Osteocyte (in vitro differentiated cells): ENCODE results near the gene KCNT1. TPM values are rescaled to one million over a fixed set of nuclear protein-coding genes. Genes with fewer than 3 reads are reported as not detected.

Experiments
- DNase-seq: peaks from one replicate; pipeline ENCODE4 v3.0.0; 2021; ENCODE audit warnings: mixed read lengths; ENCODE audit not compliant: unreplicated experiment; ENCODE audit errors: extremely low spot score
- H3K27ac Mint-ChIP-seq: one replicate; pipeline ENCODE4 v1.8.0; 2021; ENCODE audit warnings: mild to moderate bottlenecking, mixed read lengths; ENCODE audit not compliant: unreplicated experiment
- H3K27me3 Mint-ChIP-seq: one replicate; pipeline ENCODE4 v1.8.0; 2021; ENCODE audit warnings: mixed read lengths; ENCODE audit not compliant: unreplicated experiment
- H3K36me3 Mint-ChIP-seq: one replicate; pipeline ENCODE4 v1.8.0; 2021; ENCODE audit warnings: mixed read lengths; ENCODE audit not compliant: unreplicated experiment
- H3K4me1 Mint-ChIP-seq: one replicate; pipeline ENCODE4 v1.8.0; 2021; ENCODE audit warnings: mixed read lengths; ENCODE audit not compliant: unreplicated experiment
- H3K4me3 Mint-ChIP-seq: one replicate; pipeline ENCODE4 v1.8.0; 2021; ENCODE audit warnings: mild to moderate bottlenecking, moderate library complexity, mixed read lengths; ENCODE audit not compliant: unreplicated experiment
- H3K9me3 Mint-ChIP-seq: one replicate; pipeline ENCODE4 v1.8.0; 2021; ENCODE audit warnings: mixed read lengths; ENCODE audit not compliant: unreplicated experiment
- total RNA-seq: library from RNA; stranded (reverse); gene quantifications from 2 replicates; pipeline ENCODE4 v1.2.1, GENCODE V29; 2021
- TF ChIP-seq, protein P1 (sequence below): fragments of 200-600 bp; sonication (generic); IDR thresholded peaks from 2 replicates; pipeline ENCODE4 v1.5.0; 2021; ENCODE audit warnings: antibody characterized with exemption, mild to moderate bottlenecking, moderate library complexity

The KCNT1 gene
- total RNA-seq, 1 donor from 2014 or later: not detected

DNA sequence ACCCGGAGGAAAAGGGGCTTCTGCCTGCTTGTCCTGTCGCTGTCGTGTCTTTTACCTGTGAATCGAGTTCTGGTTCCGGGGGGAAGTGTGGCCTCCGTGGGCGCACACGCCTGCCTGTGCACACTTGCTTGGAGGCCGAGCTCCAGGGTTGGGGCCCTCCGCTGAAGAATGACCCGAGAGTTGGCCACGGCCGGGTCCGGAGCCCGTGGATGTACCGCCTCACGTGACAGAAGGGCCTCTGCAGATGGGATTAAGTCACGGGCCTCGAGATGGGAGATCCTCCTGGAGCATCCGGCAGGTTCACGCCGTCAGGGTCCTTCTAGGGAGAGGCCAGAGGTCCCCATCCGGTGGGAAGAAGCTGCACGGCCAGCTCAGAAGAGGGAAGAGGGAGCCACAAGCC, 81.0 kb downstream of the KCNT1 start:
- no peaks in the 10 kb centered on the region for H3K4me1 Mint-ChIP-seq
- H3K36me3 Mint-ChIP-seq: no peaks in the 10 kb centered on the region
- no peaks in the 10 kb centered on the region for H3K27me3 Mint-ChIP-seq
- TF ChIP-seq, protein P1, sequence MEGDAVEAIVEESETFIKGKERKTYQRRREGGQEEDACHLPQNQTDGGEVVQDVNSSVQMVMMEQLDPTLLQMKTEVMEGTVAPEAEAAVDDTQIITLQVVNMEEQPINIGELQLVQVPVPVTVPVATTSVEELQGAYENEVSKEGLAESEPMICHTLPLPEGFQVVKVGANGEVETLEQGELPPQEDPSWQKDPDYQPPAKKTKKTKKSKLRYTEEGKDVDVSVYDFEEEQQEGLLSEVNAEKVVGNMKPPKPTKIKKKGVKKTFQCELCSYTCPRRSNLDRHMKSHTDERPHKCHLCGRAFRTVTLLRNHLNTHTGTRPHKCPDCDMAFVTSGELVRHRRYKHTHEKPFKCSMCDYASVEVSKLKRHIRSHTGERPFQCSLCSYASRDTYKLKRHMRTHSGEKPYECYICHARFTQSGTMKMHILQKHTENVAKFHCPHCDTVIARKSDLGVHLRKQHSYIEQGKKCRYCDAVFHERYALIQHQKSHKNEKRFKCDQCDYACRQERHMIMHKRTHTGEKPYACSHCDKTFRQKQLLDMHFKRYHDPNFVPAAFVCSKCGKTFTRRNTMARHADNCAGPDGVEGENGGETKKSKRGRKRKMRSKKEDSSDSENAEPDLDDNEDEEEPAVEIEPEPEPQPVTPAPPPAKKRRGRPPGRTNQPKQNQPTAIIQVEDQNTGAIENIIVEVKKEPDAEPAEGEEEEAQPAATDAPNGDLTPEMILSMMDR: no peak
- DNase-seq: no peak
- no peak overlapping the region for H3K4me3 Mint-ChIP-seq
- H3K9me3 Mint-ChIP-seq: no peaks in the 10 kb centered on the region
- no peak overlapping the region for H3K27ac Mint-ChIP-seq

DNA sequence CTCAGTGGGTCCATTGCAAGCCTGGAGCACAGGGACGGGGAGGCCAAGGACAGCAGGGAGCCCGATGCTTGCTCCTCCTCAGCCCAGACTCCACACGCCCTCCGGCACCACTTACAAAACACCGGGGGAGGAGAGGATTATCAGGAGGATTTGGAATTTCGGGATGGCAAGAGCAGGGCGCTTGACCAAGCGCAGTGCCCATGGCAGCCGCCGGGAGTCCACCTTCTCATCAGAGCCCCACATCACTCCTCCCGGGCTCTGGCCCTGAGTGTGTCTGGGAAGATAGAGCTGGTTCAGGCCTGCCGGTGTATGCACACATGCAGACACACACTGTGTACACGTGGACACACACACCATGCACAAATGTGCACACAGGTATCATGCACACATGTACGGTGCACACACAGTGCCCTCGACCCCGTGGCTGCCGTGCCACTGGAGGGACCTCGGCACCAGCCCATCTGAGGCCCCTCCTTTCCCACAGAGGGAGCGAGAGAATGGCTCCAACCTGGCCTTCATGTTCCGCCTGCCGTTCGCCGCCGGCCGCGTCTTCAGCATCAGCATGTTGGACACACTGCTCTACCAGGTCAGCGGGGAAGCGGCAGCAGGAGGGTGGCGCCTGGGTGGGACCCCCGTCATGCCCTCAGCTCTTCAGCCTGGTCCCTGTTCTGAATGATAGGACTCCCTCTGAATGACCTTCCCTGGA, 81.7 kb downstream of the KCNT1 start:
- no peaks in the 10 kb centered on the region for H3K27me3 Mint-ChIP-seq
- no peak overlapping the region for H3K27ac Mint-ChIP-seq
- no peak for DNase-seq
- H3K4me1 Mint-ChIP-seq: no peaks in the 10 kb centered on the region
- TF ChIP-seq, protein P1: no peak
- no peaks in the 10 kb centered on the region for H3K36me3 Mint-ChIP-seq
- H3K9me3 Mint-ChIP-seq: no peaks in the 10 kb centered on the region
- no peak overlapping the region for H3K4me3 Mint-ChIP-seq

DNA sequence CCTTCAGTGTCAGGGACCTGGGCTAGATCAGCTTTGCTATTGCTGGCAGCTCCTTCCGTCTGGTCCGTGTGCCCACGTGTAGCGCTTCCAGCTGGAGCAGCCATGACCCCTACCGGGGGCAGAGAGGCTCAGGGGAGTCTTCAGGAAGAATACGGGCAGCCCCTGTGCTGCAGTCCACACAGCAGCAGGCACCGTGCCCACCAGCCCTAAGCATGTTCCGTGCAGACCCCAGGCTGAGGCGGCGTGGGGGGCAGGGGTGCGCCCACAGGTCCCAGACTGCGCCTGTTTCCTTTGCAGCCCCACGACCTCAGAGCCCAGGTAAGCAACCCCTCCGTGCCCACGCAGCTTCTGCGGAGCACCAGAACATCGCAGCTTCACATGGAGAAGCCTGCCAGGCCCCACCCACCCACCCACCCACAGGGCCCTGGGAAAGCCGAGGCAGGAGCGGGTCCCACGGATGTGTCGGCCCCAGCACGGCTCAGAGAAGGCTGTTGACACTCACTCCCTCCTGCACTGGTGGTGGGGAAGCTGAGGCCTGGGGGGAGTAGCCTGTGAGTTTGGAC, 83.1 kb downstream of the KCNT1 start:
- Mint-ChIP-seq H3K4me3 (no peak overlapping the region), H3K9me3 (no peaks in the 10 kb centered on the region), H3K4me1 (no peaks in the 10 kb centered on the region), H3K27ac (no peak overlapping the region), H3K27me3 (no peaks in the 10 kb centered on the region), H3K36me3 (no peaks in the 10 kb centered on the region)
- TF ChIP-seq, protein P1: no peak
- DNase-seq: no peak

DNA sequence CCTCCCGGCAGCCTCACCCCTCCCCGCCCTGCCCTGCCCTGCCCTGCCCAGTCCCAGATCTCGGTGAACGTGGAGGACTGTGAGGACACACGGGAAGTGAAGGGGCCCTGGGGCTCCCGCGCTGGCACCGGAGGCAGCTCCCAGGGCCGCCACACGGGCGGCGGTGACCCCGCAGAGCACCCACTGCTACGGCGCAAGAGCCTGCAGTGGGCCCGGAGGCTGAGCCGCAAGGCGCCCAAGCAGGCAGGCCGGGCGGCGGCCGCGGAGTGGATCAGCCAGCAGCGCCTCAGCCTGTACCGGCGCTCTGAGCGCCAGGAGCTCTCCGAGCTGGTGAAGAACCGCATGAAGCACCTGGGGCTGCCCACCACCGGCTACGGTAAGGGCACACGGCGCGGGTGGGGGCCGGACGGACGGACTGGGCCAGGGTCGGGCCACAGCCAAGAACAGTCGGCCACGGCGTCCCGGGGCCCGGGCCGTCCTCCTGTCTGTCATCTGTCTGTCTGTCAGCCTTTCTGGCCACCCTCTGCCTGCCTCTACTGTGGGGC, 84.2 kb downstream of the KCNT1 start:
- H3K36me3 Mint-ChIP-seq: no peaks in the 10 kb centered on the region
- no peak overlapping the region for H3K4me3 Mint-ChIP-seq
- no peak for DNase-seq
- H3K4me1 Mint-ChIP-seq: no peaks in the 10 kb centered on the region
- H3K9me3 Mint-ChIP-seq: no peaks in the 10 kb centered on the region
- H3K27me3 Mint-ChIP-seq: no peaks in the 10 kb centered on the region
- H3K27ac Mint-ChIP-seq: no peak overlapping the region
- TF ChIP-seq, protein P1: no peak

DNA sequence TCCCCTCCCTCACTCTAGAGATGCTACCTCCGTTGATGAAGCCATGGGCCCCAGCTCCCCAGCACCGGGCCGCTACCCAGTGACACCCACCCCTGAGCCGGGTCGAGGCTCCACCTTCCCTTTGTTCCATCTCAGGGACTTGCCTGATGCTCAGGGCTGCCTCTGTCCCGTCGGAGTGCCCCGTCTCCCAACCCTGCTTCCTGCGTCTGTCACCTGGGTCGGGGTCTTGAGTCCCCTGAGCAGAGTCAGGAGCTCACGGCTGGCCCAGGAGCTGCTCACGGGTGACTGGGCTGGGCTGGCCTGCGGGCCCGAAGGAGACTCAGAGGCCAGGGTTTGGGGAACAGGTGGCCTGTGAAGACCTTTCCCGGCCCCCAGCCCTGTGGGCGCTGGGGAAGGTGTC, 85.3 kb downstream of the KCNT1 start:
- Mint-ChIP-seq H3K4me1 (no peaks in the 10 kb centered on the region), H3K36me3 (no peaks in the 10 kb centered on the region), H3K27ac (no peak overlapping the region), H3K27me3 (no peaks in the 10 kb centered on the region), H3K4me3 (no peak overlapping the region), H3K9me3 (no peaks in the 10 kb centered on the region)
- no peak for DNase-seq
- TF ChIP-seq, protein P1: no peak
